Forelimb muscle (tissue), 1 donor: ENCODE results near the gene ZNF608. TPM values are rescaled to one million over a fixed set of nuclear protein-coding genes. Genes with fewer than 3 reads are reported as not detected.

Experiments used
- DNase-seq: peaks from one replicate; pipeline ENCODE4 v3.0.0-alpha.2; 2013; ENCODE audit warnings: low read depth
- polyA plus RNA-seq: library from polyadenylated mRNA; unstranded; fragments of 120-200 nt; gene quantifications from one replicate; pipeline ENCODE4 v1.2.1, GENCODE V29; 2013; ENCODE audit not compliant: insufficient read length

ZNF608 gene
- polyA plus RNA-seq, 1 donor: 18.9 TPM

GRCh38 chr5:124738681-124739633 is 7.5 kb downstream of the ZNF608 start:
- no peak for DNase-seq

GRCh38 chr5:124737651-124738050 is 8.8 kb downstream of the ZNF608 start:
- DNase-seq: no peak

GRCh38 chr5:124736805-124737188 is 9.6 kb downstream of the ZNF608 start:
- no peak for DNase-seq

- no peak for DNase-seq
Measured at GRCh38 chr5:124736082-124736804, 10.2 kb downstream of the ZNF608 start.

GRCh38 chr5:124735169-124735858 is 11.1 kb downstream of the ZNF608 start:
- DNase-seq: no peak

GRCh38 chr5:124734574-124735168 is 11.8 kb downstream of the ZNF608 start:
- DNase-seq: no peak

- DNase-seq: no peak
Measured at GRCh38 chr5:124733329-124733650, 13.1 kb downstream of the ZNF608 start.

GRCh38 chr5:124732428-124733328 is 13.8 kb downstream of the ZNF608 start:
- no peak for DNase-seq

GRCh38 chr5:124730381-124730780 is 16.1 kb downstream of the ZNF608 start:
- DNase-seq: no peak

- DNase-seq: no peak
Measured at GRCh38 chr5:124729720-124730359, 16.6 kb downstream of the ZNF608 start.

GRCh38 chr5:124728968-124729332 is 17.5 kb downstream of the ZNF608 start:
- DNase-seq: no peak

GRCh38 chr5:124728331-124728967 is 18.0 kb downstream of the ZNF608 start:
- no peak for DNase-seq

- DNase-seq: no peak
Measured at GRCh38 chr5:124726631-124727362, 19.6 kb downstream of the ZNF608 start.

GRCh38 chr5:124725622-124726258 is 20.7 kb downstream of the ZNF608 start:
- no peak for DNase-seq

GRCh38 chr5:124725040-124725434 is 21.4 kb downstream of the ZNF608 start:
- no peak for DNase-seq

GRCh38 chr5:124724357-124725039 is 21.9 kb downstream of the ZNF608 start:
- DNase-seq: no peak

- no peak for DNase-seq
Measured at GRCh38 chr5:124721229-124721735, 25.2 kb downstream of the ZNF608 start.

- no peak for DNase-seq
Measured at GRCh38 chr5:124720593-124720992, 25.8 kb downstream of the ZNF608 start.
